ENCODE measurements around the gene NTSR1. TPM values are rescaled to one million over a fixed set of nuclear protein-coding genes. Genes with fewer than 3 reads are reported as not detected.

Gene NTSR1
- polyA plus RNA-seq, 1 experiment = 0.09 TPM

- peaks cover 3% of the 10 kb centered on the region for H3K9me3 ChIP-seq (ENCODE audit: control insufficient read depth, insufficient read depth, low read length)
- ChIA-PET CTCF (no interaction called here), POLR2A (no interaction called here)
- H3K27me3 ChIP-seq (ENCODE audit: control insufficient read depth, insufficient read depth, low read length) = peaks cover 25% of the 10 kb centered on the region
- H3K4me3 ChIP-seq (ENCODE audit: low read depth, low read length) = no peak overlapping the region
- no peak for DNase-seq (ENCODE audit: low read depth, low spot score)
- H3K27ac ChIP-seq (ENCODE audit: low read depth, low read length) = no peak overlapping the region
- TF ChIP-seq, protein P1, sequence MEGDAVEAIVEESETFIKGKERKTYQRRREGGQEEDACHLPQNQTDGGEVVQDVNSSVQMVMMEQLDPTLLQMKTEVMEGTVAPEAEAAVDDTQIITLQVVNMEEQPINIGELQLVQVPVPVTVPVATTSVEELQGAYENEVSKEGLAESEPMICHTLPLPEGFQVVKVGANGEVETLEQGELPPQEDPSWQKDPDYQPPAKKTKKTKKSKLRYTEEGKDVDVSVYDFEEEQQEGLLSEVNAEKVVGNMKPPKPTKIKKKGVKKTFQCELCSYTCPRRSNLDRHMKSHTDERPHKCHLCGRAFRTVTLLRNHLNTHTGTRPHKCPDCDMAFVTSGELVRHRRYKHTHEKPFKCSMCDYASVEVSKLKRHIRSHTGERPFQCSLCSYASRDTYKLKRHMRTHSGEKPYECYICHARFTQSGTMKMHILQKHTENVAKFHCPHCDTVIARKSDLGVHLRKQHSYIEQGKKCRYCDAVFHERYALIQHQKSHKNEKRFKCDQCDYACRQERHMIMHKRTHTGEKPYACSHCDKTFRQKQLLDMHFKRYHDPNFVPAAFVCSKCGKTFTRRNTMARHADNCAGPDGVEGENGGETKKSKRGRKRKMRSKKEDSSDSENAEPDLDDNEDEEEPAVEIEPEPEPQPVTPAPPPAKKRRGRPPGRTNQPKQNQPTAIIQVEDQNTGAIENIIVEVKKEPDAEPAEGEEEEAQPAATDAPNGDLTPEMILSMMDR (IDR thresholded peaks at IDR 0.05; ENCODE audit: low read depth, low read length) = no peak
Observed at GRCh38 chr20:62732031-62732760, 23.6 kb downstream of the NTSR1 start.

DNA sequence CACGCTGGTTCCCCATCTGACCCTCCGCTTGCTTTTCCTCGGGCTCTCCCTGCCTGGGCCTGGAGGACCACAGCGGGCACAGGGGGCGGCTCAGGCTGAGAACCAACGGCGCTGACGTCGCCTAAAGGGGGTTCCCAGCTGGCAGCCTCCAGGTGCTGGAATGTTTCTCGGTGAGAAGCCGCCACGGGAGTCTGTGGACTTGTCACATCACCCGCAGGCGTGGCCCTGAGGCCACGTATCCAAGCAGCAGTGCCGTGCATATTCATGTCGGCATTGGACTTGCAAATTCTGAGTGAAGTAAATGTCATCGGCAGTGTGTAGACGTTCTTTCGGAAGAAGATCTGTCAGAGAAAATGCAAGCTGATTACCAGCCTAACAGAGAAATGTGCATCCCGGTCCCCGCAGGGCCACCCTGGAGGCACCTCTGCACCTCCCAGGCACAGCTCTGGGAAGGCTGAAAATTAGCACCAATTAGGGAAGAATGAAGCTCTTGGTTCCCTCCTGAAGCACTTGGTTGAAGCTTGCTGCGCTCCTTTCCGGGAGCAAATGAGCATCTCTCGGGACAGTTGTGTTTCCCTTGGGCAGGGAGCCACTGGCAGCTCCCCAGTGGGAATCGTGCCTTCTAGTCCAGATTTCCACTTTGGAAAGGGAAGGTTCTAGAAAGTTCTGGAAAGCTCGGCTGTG lies 24.3 kb downstream of the NTSR1 start:
- no peak overlapping the region for H3K27ac ChIP-seq (ENCODE audit: low read depth, low read length)
- CTCF ChIA-PET = interaction anchor here (1.4 kb wide), 1 partner anchor 13 kb away, joined by 3 read pairs; no protein-coding TSS in a partner anchor
- TF ChIP-seq, protein P1 (IDR thresholded peaks at IDR 0.05; ENCODE audit: low read depth, low read length) = no peak
- no peak for DNase-seq (ENCODE audit: low read depth, low spot score)
- POLR2A ChIA-PET = no interaction called here
- peaks cover 22% of the 10 kb centered on the region for H3K27me3 ChIP-seq (ENCODE audit: control insufficient read depth, insufficient read depth, low read length)
- peaks cover 3% of the 10 kb centered on the region for H3K9me3 ChIP-seq (ENCODE audit: control insufficient read depth, insufficient read depth, low read length)
- H3K4me3 ChIP-seq (ENCODE audit: low read depth, low read length) = no peak overlapping the region

DNA sequence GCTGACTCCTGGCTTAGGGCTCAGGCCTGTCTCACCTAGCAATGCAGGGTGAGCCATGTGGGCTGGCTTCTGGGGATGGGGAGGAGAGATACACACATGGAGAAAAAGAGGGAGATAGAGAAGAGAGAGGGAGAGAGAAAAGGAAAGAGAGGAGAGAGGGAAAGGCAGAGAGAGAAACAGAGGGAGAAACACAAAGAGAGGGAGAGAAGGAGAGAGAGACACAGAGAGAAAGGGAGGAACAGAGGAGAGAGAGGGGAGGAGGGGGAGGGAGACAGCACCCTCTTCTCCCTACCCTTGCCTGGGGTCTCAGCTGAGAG lies 24.8 kb downstream of the NTSR1 start:
- CTCF ChIA-PET = interaction anchor here (1.4 kb wide), 1 partner anchor 13 kb away, joined by 3 read pairs; no protein-coding TSS in a partner anchor
- TF ChIP-seq, protein P1 (IDR thresholded peaks at IDR 0.05; ENCODE audit: low read depth, low read length) = no peak
- no peak for DNase-seq (ENCODE audit: low read depth, low spot score)
- Histone ChIP-seq H3K4me3 (ENCODE audit: low read depth, low read length) (no peak overlapping the region), H3K9me3 (ENCODE audit: control insufficient read depth, insufficient read depth, low read length) (peaks cover 3% of the 10 kb centered on the region), H3K27me3 (ENCODE audit: control insufficient read depth, insufficient read depth, low read length) (peaks cover 18% of the 10 kb centered on the region), H3K27ac (ENCODE audit: low read depth, low read length) (no peak overlapping the region)
- POLR2A ChIA-PET = no interaction called here

DNA sequence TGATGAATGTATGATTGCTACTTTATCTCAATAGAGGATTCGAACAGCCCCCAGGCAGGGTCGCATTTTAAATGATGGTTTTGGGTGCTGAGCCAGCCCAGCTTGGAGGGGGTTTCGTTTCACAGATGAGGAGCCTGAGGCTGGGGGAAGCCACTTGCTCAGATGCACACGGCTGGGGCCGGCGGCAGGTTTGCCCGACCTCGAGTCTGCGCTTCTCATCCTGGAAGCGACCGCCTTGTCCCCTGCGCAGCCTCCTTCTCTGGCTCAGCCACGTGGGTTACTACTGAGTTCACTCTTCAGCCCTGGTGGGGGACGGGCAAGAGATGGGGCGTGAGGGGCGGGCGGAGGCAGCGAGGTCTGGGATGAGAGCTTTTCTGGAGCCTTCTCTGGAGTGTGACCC lies 25.3 kb downstream of the NTSR1 start:
- ChIA-PET CTCF (interaction anchor here (1.4 kb wide), 1 partner anchor 12 kb away, joined by 3 read pairs; no protein-coding TSS in a partner anchor), POLR2A (no interaction called here)
- H3K9me3 ChIP-seq (ENCODE audit: control insufficient read depth, insufficient read depth, low read length) = peaks cover 3% of the 10 kb centered on the region
- TF ChIP-seq, protein P1 (IDR thresholded peaks at IDR 0.05; ENCODE audit: low read depth, low read length) = no peak
- no peak overlapping the region for H3K4me3 ChIP-seq (ENCODE audit: low read depth, low read length)
- peaks cover 15% of the 10 kb centered on the region for H3K27me3 ChIP-seq (ENCODE audit: control insufficient read depth, insufficient read depth, low read length)
- no peak for DNase-seq (ENCODE audit: low read depth, low spot score)
- H3K27ac ChIP-seq (ENCODE audit: low read depth, low read length) = no peak overlapping the region

- Histone ChIP-seq H3K27ac (ENCODE audit: low read depth, low read length) (no peak overlapping the region), H3K9me3 (ENCODE audit: control insufficient read depth, insufficient read depth, low read length) (peaks cover 3% of the 10 kb centered on the region), H3K4me3 (ENCODE audit: low read depth, low read length) (no peak overlapping the region), H3K27me3 (ENCODE audit: control insufficient read depth, insufficient read depth, low read length) (peaks cover 12% of the 10 kb centered on the region)
- TF ChIP-seq, protein P1 (IDR thresholded peaks at IDR 0.05; ENCODE audit: low read depth, low read length) = no peak
- POLR2A ChIA-PET = no interaction called here
- no peak for DNase-seq (ENCODE audit: low read depth, low spot score)
- CTCF ChIA-PET = interaction anchor here (1.4 kb wide), 1 partner anchor 12 kb away, joined by 3 read pairs; no protein-coding TSS in a partner anchor
Observed at GRCh38 chr20:62734326-62734725, 25.7 kb downstream of the NTSR1 start.

Data from AG04450 (cell line).